Measurements from ENCODE around the gene ZNF579.
A peak's percentile ranks its signal among the peaks of the same experiment; 100 is the strongest.
"Not testable (repeated sequence)": the region's sequence is repeated elsewhere in the genome, so short reads cannot be mapped to it uniquely, and the experiment has no call there.

ZNF579 gene

GRCh38 chr19:55593096-55593772 lies 12.6 kb upstream of the ZNF579 start:
- DNase-seq = no peak

DNA sequence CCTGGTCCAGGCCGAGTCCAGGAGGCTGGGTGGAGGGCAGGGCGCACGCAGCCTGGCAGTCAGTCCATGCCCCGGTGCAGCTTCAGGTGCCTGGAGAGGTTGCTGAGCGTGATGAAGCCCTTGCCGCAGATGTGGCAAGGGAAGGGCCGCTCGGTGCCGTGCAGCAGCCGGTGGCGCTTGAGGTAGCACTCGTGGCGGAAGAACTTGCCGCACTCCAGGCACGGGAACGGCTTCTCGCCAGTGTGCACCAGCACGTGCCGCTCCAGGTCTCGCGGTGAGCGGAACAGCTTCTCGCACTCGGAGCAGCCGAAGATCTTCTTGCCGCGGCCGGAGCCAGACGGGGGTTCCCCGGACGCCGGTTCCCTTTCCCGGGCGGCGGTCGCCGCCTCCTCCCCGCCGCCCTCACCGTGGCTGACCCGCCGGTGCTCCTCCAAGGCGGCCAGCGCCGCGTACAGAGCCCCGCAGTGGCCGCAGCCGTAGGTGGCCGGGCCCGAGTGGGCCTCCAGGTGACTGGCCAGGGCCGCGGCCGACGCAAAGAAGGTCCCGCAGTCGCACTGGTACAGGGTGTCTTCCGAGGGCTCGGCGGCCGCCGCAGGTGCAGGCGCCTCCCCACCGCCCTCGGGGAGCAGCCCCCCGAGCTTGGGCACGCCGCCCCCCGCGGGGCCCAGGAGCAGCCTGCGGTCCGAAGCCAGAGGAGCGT lies 11.9 kb upstream of the ZNF579 start:
- DNase-seq = no peak

DNA sequence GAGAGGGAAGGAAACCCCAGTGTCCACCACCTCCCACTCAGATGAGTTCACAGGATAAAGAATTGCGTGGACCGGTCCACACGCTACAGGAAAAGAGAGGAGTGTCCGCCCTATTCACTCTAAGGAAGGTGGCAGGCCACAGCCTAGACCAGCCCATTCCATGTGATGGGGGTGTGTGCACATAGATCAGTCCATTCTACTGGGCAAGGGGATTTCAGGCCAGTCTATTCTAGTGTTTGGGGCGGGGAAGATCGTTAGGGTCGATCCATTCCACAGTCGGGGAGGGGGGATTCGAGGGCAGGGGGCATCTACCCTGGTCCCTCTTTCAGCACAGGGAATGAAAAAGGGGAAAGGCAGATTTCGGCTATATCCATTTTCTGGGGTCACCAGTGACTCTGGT lies 10.9 kb upstream of the ZNF579 start:
- no peak for DNase-seq

DNA sequence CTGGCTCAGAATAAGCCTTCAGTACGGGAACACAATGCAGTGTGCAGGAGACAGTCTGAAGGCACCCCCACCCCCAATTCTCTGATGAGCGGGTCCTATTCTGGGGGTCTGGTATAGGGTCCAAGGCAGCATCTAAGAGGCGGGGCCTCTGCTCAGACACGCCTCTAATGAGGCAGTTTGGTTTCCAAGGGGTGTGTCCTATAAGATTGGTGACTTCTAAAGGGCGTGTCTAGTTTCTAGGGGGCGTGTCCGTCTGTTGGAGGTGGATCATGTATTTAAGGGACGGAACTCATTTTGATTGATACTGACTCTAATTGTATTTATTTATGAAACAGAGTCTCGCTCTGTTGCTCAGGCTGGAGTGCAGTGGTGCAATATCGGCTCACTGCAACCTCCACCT lies 10.0 kb upstream of the ZNF579 start:
- DNase-seq = peak; percentile 47

DNA sequence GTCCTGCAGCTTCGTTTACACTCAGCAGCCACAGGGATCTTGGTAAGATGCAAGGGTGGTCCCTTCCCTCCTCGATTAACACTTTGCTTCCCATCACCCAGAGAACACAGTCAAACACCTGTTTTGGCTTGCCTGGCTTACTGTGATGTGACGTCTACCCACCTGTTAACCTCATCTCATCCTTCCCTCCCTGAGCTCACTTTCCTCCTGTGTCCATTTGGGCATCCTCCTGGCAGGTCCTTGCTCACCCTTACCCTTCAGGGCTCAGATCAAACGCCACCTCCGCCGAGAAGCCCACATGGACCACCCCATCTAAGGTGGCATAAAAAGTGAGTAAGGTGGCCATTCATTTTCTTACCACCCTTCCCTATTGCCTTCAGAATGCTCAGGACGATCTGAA lies 9.5 kb upstream of the ZNF579 start:
- DNase-seq = no peak

- DNase-seq = no peak
Measured at GRCh38 chr19:55588738-55589137, 8.1 kb upstream of the ZNF579 start.

DNA sequence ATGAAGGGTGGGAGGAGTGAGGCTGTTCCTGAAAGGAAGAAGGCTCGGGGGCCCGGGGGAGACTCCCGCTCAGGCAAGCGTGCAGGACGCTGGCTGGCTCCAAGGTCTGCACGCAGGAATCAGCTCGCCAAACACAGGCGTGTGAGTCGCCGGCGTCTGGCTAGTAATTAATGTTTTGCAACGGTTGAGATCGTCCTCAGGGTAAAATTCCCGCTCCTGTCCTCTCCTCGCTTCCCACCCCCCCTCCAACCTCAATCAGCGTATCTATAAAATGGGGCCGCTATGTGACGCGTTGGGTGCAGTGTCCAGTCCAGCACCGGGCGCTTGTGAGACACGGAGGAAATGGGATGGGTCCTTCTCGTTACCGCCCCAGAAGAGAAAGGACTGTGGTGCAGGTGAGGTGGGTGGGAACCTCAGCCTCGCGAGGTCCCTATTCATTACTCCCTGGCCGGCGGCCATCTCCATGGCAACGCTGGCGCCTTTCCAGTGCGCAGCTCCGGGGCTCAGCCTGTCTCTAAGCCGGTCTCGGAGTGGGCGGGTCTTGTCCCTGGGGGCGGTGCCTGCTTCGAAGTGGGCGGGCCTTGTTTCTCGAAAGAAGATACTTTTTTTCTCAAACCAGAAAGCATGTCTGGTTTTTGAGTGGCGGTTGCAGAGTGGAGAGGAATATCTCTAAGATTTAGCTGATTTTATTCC lies 6.5 kb upstream of the ZNF579 start:
- DNase-seq = peak; percentile 97

GRCh38 chr19:55585658-55586339 lies 5.2 kb upstream of the ZNF579 start:
- peak; percentile 63 for DNase-seq

GRCh38 chr19:55584871-55585270 lies 4.2 kb upstream of the ZNF579 start:
- no peak for DNase-seq

DNA sequence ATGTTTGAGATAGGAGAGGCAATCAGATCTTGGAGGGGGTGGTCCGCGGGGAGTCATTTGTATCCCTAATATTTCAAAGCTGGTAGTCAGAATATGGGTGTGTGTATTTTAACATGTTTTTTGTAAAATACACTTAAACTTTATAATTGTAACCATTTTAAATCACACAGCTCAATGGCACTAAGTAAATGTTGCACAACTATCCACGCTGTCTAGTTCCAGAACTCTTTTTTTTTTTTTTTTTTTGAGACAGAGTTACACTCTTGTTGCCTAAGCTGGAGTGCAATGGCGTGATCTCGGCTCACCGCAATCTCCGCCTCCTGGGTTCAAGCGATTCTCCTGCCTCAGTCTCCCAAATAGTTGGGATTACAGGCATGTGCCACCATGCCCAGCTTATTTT lies 3.2 kb upstream of the ZNF579 start:
- not testable (repeated sequence) for DNase-seq

GRCh38 chr19:55582284-55582683 lies 1.6 kb upstream of the ZNF579 start:
- not testable (repeated sequence) for DNase-seq

- DNase-seq = no peak
Measured at GRCh38 chr19:55581823-55582223, 1.2 kb upstream of the ZNF579 start.

- DNase-seq = no peak
Measured at GRCh38 chr19:55581145-55581822, 636 bp upstream of the ZNF579 start.

- DNase-seq = no peak
Measured at GRCh38 chr19:55579766-55580621, 654 bp downstream of the ZNF579 start.

DNA sequence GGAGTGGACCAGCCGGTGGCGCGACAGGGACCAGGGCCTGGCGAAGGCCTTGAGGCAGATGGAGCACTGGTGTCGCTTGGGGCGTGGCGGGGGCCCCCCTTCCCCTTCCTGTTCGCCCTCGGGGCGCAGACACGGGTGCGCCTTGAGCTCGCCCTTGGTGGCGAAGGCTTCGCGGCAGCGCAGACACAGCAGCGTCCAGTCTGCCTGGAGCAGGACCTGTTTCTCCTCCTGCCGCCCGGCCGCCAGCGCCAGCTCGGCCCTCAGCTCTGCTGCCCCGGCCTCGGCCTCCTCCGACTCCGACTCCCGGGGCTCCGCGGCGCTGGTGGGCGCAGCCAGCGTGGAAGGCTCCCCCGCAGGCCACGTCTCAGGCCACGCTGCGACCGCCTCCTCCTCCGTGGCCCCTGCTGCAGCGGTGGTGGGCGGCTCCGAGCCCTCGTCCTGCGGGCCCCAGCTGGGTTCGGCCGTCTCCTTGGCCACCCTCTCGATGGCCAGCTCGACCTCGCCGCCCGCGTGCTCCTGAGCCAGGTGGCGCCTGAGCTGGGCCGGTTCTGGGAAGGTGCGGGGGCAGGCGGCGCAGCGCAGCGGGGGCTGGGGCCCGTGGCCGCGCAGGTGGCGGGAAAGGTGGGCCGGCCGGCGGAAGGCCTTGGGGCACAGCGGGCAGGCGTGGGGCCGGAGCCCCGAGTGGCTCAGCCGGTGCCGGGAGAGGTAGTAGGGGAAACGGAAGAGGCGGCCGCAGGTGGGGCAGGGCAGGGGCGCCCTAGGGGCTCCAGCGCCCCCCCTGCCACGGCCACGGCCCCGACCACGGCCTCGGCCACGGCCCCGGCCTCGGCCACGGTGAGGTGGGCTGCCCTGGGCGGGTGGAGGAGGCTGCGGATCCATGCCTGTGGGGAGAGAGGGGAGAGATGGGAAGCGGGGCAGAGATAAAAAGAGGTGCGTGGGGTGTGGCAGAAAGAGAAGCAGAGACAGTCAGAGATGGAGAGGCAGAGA lies 1.6 kb downstream of the ZNF579 start:
- DNase-seq = no peak

- no peak for DNase-seq
Measured at GRCh38 chr19:55578031-55578760, 2.5 kb downstream of the ZNF579 start.

DNA sequence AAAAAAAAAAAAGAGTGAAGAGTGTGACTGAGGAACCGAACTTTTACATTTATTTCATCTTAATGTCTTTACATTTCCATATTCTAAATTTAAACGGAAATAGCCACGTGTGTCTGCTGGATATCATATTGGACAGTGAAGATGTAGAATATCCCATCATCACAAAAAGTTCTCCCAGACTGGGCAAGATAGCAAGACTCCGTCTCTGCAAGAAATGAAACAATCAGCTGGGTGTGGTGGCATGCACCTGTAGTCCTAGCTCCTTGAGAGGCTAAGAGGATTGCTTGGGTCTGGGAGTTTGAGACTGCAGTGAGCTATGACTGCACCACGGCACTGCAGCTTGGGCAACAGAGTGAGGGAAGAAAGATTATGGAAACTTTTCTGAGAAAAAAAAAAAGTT lies 3.9 kb downstream of the ZNF579 start:
- no peak for DNase-seq

GRCh38 chr19:55573929-55574328 lies 6.7 kb downstream of the ZNF579 start:
- not testable (repeated sequence) for DNase-seq

DNA sequence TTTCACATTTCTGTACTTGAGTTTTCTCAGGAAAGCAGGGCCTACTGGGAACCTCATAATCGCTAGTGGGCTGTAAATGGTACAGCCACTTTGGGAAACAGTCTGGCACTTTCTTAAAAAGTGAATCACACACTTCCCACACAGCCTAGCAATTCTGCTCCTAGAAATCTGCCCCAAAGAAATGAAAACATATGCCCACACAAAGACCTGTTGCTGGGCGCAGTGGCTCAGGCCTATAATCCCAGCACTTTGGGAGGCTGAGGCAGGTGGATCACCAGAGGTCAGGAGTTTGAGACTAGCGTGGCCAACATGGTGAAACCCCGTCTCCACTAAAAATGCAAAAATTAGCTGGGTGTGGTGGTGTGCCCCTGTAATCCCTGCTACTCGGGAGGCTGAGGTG lies 11.2 kb downstream of the ZNF579 start:
- not testable (repeated sequence) for DNase-seq

Data from NCI-H748 treated with DMSO at 0.1 percent for 48 hours (cell line).